GM10847 (cell line): ENCODE measurements around the gene INSIG1.

Experiments
- POLR2A ChIP-seq: IDR thresholded peaks from 2 replicates; pipeline ENCODE4 v1.6.1; 2011; ENCODE audit not compliant: insufficient read length; ENCODE audit errors: extremely low read depth

Gene INSIG1

GRCh38 chr7:155297517-155298287, at the start of gene INSIG1:
TSS of gene INSIG1 (plus strand) at chr7:155297878. CDS start at chr7:155298286, 408 bp downstream.
- TF ChIP-seq POLR2A: peak; percentile 97

DNA sequence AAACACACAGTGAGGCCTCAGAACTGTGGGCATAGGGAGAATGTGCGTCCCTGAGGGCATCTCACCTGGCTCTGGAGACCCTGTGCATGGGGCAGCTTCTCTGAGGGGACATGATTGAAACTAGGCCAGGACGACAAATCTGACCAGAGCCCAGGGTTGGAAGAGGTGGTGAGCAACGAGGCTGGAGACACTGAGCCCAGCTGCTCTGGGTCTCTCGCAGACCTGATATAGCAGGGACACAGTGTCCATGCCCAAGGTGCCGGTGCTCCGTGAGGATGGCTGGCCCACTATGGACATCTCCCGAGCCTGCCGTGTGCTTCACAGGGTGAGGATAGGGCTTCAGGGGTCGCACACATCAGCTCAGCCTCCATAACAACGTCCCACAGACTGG, 49.3 kb upstream of the INSIG1 start:
- TF ChIP-seq POLR2A: no peak

DNA sequence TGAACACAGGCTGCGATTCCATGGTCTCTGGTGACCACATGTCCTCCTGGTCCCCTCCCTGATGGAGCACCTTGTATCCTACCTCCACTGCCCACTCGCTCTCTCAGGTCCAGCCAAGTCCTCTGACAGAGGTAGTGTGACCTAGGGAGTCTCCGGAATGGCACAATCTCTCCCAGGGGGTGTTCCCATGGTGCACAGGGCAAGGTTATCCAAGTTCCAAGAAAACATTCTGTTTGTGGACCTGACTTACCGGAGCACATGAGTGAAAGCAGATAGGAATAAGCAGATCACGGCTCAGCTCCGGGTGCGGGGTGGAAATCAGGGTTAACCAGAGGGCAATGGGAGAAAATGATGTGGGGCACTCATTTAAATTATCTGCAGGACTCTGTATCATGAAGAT, 45.8 kb upstream of the INSIG1 start:
- no peak for TF ChIP-seq POLR2A

DNA sequence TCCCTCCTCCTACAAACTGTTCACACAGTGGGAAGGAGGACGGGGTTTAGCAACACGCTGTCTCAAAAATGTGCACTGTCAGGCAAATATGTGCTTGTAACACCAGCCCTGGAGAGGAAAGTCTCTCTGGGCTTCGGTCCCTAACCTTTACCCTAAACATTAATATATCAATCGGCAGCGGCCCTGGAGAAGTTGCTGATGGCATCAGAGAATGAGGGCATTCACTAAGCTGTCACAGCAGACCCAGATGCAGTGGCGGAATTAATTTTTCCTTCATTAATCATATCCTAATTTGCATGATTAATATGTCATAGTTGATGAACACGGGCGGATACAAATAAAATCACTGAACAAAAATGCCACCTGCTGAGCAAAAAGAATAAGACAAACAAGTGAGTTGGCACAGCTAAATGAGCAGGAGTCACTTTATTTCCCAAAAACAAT, 45.2 kb upstream of the INSIG1 start:
- TF ChIP-seq POLR2A: no peak

GRCh38 chr7:155252892-155253501, 44.7 kb upstream of the INSIG1 start:
- no peak for TF ChIP-seq POLR2A

DNA sequence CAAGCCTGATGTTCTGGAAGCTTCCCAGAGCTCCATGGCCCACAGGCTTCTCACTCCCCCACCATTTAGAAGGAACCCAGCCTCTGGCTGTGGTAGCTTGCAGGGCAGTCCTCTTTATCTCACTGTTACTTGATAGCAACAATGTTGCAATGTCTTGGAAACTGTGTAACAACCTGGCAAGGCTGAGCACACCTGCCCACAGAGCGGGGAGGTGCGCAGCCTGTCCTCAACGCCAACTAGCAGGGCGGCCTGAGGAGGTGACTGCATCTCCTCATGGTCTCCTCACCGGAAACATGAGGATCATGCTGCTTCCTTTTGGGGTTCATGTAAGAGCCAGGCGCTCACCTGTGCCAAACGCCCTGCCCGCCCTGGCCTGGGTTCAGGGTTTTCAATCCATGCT, 43.7 kb upstream of the INSIG1 start:
- TF ChIP-seq POLR2A: no peak

- no peak for TF ChIP-seq POLR2A
Measured at GRCh38 chr7:155255071-155255470, 42.6 kb upstream of the INSIG1 start.

GRCh38 chr7:155255621-155256020, 42.1 kb upstream of the INSIG1 start:
- no peak for TF ChIP-seq POLR2A

- no peak for TF ChIP-seq POLR2A
Measured at GRCh38 chr7:155256081-155256760, 41.5 kb upstream of the INSIG1 start.

DNA sequence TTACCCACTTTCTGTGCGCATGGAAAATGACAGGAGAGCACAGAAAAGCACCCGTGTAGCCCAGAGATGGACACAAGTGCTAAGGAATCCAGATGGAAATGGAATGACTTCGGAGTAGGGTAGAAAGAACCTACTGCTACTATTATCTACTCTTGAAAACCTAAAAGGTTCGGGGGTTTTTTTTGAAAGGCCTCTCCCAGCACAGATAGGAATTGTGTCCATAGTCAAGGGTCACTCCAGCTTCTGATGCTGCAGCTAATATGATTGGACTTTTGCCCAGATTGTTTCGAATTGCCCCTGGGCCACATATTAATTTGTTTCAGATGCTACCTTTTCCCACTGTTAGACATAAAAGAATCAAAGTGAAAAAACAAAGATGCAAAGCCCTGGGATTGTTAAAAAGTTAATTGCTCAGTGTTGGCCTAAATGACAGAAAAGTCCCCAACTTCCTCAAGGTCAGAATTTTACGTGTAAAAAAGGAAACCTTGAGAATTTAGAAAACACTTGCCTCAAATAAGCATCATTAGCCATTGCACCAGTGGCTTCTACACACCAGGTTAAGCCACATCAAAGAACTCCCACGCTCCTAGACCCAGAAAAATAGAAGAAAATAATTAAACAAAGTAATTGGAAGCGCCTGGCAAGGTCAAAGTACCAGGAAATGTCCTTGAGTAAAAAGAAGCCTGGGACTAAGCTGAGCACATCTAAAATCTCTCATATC, 40.8 kb upstream of the INSIG1 start:
- no peak for TF ChIP-seq POLR2A

DNA sequence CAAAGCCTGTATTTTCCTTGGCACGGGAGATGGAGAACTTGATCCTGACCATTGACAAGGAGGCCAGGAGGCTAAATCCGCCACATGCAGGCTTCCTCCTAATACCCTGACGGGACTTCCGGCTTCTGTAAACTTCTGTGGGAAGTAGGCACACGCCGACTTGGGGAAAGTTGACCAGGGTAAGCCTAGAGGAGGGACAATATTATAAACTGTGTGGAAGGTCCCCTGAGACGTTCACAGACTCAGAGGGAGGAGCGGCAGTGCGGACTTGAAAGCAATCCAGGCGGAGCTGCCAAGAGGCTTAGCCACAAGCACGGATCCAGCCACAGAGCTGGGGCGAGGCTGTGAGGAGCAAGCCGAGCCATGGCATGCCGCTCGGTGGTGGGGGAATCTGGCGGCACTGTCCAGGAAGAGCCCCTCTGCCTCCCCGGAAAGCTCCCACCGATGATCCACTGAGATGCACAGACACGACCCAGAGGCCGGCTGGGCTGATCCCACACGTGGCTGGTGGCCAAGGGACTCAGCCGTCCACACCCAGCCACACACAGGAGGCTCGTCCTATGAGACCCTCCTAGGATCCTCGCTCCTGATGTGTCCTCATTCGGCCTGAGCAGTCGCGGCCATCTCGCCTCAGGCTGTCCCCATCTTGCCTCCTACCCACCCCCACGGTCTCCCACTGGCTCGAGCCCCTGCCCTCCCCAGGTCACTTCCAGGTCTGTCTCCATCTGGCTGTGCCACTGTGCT, 40.0 kb upstream of the INSIG1 start:
- TF ChIP-seq POLR2A: no peak

GRCh38 chr7:155258226-155258560, 39.5 kb upstream of the INSIG1 start:
- no peak for TF ChIP-seq POLR2A

GRCh38 chr7:155259866-155260497, 37.7 kb upstream of the INSIG1 start:
- no peak for TF ChIP-seq POLR2A

GRCh38 chr7:155260498-155260872, 37.2 kb upstream of the INSIG1 start:
- TF ChIP-seq POLR2A: no peak
